Kidney epithelial cell (primary cell): Measurements from ENCODE around the gene ZNF275. TPM values are rescaled to one million over a fixed set of nuclear protein-coding genes. Genes with fewer than 3 reads are reported as not detected.
A peak's percentile ranks its signal among the peaks of the same experiment; 100 is the strongest.

Source experiments
- DNase-seq: peaks from one replicate; pipeline ENCODE4 v3.0.0-alpha.2; 2010; ENCODE audit warnings: low read depth
- H3K27me3 ChIP-seq: 2 replicates; pipeline ENCODE4 v1.6.0; 2011; ENCODE audit warnings: low read length; ENCODE audit not compliant: control insufficient read depth, insufficient read depth
- H3K36me3 ChIP-seq: 2 replicates; pipeline ENCODE4 v1.5.1; 2011; ENCODE audit warnings: low read length; ENCODE audit not compliant: control insufficient read depth, insufficient read depth
- H3K4me3 ChIP-seq: 2 replicates; pipeline ENCODE4 v1.5.1; 2011; ENCODE audit warnings: low read depth, mild to moderate bottlenecking, control low read depth, low read length
- CTCF ChIP-seq: IDR thresholded peaks from 2 replicates; pipeline ENCODE4 v1.5.1; 2011; ENCODE audit warnings: mild to moderate bottlenecking, moderate library complexity, low read length, control low read depth, inconsistent platforms; ENCODE audit not compliant: insufficient read depth, poor library complexity, severe bottlenecking
- total RNA-seq: library from RNA; depleted of rRNA; stranded (reverse); fragments of >200 nt; gene quantifications from 2 replicates; pipeline ENCODE4 v1.2.3, GENCODE V29; 2015

Gene ZNF275
- total RNA-seq, 1 donor from 2014 or later: 10.5 TPM

DNA sequence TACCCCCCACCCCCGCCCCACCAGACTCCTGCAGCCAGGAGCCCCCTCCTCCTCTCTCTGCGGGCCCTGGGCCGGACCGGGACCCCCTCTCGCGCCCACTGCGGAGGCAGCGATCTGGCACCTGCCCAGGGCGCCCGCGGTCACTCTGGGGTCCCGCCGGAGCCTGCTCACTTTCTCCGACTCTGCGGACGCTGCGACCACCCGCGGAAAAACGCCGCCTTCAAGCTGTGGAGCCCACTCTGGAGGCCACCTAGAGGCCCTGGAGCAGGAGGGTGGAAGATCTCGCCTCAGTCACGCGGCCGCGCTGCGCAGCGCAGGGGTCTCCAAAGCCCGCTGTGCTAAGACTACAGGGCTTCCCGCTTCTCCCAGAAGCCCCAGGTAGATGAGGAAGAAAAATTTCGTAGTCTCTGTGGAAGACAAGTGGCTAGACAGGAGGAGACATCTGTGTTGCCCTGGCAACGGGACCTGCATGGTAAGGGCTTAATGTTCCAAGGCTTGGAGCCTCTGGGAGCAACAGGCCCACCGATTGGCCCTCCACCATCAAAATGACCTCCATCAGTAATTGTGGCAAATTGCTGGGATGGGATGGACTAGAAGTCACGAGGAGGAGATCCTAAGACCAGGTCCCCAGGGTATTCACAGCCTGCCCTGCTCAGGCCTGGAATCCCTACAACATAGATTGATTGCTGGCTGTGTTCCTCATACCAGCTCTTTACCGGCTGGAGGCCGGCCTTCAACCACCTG lies 12.4 kb upstream of the ZNF275 start, which contains the start of gene PNMA6F:
PNMA6F (minus strand) TSS at position 387 of the 744 bp plus-strand sequence. CDS start 1,093 bp downstream, outside the sequence.
- DNase-seq: no peak
- H3K36me3 ChIP-seq: no peaks in the 10 kb centered on the region
- no peak for TF ChIP-seq CTCF
- peaks cover 10% of the 10 kb centered on the region for H3K27me3 ChIP-seq
- no peak within 1 kb of the TSS for H3K4me3 ChIP-seq

- no peaks in the 10 kb centered on the region for H3K27me3 ChIP-seq
- no peak overlapping the region for H3K4me3 ChIP-seq
- no peak for TF ChIP-seq CTCF
- no peaks in the 10 kb centered on the region for H3K36me3 ChIP-seq
- DNase-seq: no peak
These were observed 6.4 kb upstream of the ZNF275 start for GRCh38 chrX:153327561-153327960.

DNA sequence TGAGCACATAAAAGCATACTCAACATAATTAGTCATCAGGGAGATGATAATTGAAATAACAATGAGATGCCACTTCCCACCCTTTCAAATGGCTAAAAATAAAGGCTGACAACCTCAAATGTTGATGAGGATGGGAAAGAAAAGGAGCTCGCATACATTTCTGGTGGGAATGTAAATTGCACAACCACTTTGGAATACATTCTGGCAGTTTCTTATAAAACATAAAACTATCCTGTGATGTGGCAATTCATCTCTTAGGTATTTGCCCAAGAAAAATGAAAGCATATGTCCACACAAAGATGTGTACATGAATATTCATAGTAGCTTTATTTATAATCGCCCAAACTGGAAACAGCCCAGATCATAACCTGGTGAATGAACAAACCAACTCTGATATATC lies 687 bp upstream of the ZNF275 start:
- Histone ChIP-seq H3K27me3 (no peaks in the 10 kb centered on the region), H3K36me3 (no peaks in the 10 kb centered on the region), H3K4me3 (peak overlapping the region; percentile 24)
- DNase-seq: no peak
- no peak for TF ChIP-seq CTCF

DNA sequence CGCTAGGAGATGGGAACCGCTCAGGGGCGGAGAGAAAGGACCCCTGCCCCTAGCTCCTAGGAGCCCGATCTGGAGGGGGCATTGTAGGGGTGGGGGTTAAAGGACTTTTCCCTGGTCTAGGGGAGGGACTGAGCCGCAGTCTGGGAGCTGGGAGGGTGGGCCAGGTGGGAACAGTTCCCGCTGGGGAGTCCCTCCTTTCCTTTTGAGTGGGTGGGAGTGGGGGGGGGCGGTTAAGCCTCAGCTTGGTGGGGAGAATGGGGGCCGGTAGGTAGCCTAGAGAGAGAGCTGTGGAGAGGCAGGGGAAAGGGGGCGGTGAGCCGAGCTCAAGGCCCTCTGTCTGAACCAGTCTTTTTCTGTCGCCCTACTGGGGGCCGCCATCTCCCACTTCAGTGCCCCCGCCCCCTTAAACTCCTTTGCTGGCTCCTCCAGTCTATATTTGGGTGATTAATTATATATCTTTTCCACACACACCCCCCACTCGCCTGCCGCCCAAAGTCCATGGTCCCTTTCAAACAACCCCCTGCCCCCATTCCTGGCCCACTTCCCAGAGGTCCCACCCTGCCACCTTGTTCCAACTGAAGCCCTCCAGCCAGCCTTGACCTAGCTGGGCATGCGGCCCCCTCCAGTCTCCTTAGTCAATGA lies 822 bp downstream of the ZNF275 start:
- Histone ChIP-seq H3K36me3 (no peaks in the 10 kb centered on the region), H3K4me3 (peak overlapping the region; percentile 75), H3K27me3 (no peaks in the 10 kb centered on the region)
- no peak for DNase-seq
- TF ChIP-seq CTCF: no peak

- H3K27me3 ChIP-seq: no peaks in the 10 kb centered on the region
- H3K36me3 ChIP-seq: no peaks in the 10 kb centered on the region
- no peak overlapping the region for H3K4me3 ChIP-seq
- TF ChIP-seq CTCF: no peak
- DNase-seq: no peak
These were observed 2.4 kb downstream of the ZNF275 start for GRCh38 chrX:153336121-153336894.
